Astrocyte of the hippocampus (primary cell): Measurements from ENCODE around the gene PTOV1.

Experiments used
- DNase-seq: peaks from one replicate; pipeline ENCODE4 v3.0.0; 2011; ENCODE audit warnings: low read depth, low spot score

PTOV1 gene

DNA sequence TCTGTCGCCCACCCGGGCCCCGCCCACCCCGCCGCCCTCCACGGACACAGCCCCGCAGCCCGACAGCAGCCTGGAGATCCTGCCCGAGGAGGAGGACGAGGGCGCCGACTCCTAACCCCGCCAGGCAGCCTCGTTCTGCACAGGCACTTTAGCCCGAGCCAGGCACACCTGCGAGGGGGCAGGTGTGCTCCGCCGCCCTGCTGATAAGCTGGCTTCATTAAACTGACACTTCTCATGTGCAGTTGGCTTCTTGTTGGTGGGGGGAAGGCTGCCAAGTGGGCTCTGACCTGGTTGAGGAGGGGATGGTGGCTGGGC is 37.5 kb downstream of the PTOV1 start:
- no peak for DNase-seq

DNA sequence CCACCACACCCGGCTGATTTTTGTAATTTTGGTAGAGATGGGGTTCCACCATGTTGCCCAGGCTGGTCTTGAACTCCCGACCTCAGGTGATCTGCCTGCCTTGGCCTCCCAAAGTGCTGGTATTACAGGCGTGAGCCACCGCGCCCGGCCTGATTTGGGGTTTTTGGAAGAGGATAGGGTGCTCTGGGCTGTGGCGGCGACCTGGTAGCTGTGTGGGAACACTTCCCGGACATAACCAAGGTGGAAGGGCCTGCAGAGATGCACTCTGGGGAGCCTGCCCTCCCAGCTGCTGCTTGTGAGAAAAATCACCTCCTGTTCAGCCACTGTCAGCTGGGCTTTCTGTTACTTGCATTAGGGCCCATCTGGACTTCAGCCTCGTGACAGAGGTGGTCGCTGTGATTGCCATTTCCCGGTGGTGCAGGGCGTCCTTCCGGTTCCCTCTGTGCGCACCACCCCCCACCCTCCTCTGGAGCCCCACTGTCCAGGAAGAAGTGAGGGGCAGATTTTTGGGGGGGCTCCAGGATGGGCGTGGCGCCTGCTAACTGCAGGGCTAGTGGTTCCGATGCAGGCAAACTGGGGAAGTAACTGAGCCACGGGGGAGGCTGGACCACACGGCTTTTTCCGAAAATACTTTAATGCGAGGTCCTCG is 38.2 kb downstream of the PTOV1 start:
- no peak for DNase-seq

DNA sequence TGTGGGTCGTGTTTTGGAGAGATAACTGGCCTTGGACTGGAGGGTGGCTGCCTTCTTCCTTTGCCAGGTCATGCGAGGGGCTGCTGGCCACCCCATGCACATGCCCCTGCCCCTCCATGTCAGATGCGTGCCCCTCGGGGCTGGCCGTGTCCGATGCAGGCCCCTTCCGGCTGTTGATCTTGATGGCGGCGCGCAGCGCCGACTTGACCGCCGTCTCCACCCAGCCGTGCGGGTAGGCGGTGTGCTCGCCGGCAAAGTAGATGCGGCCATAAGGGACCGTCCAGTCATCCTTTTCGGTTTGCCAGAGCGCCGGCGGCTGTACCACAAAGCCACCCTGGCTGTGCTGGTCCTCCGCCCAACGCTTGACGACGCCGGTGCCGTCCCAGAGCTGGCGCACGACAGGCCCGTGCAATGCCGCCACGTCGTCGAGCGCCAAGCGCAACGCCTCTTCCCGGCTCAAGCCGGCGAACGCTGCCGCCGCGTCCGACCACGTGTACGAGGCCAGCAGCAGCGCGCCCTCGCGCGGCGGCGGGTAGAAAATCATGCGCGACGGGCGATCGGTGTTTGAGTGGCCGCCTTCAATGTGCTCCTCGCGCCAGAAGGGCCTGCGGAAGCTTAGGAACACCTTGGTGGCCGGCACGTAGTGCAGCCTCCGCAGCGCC is 38.9 kb downstream of the PTOV1 start:
- DNase-seq, result peak; percentile 89

DNA sequence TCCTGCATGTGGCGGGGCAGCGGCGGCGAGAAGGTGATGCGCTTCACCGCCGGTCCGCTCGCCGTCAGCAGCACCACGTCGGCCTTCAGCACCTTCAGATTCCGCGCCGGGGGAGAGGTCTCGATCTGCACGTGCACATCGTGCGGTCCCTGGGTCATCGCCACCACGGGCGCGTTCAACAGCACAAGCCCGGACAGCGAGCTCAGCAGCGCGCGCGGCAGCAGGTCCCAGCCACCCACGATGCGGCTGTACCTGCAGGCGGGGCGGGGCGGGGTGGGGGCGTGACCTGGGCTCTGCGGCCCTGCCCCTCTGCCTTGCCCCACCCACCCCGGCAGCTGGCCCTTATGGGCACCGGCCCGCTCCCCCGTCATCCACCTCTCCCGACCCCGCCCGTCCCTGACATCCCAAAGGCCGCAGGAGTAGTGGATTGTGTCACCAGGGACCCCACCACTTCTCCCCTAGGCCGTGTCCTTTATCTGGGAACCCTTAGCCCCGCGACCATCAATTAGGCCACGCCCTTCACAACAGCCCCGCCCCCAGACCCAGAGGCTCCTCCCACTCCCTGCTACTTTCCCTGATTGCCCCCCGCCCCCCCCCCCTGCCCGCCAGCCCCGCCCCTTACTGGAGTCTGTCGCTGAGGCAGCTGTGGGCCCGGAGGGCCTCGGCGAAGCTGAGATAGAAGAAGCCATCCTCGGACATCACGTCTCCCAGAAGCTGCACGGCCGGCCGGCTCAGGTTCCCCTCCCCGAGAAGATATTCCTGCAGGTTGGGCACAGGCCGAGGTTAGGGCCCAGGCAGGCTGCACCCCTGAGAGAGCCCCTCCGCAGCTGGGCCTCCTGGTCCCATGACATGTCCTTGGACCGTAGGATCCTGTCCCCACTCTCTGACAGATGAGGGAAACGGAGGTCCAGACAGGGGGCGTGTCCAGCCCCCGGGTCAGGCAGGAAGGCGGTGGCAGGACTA is 39.7 kb downstream of the PTOV1 start:
- DNase-seq, result peak; percentile 33

DNA sequence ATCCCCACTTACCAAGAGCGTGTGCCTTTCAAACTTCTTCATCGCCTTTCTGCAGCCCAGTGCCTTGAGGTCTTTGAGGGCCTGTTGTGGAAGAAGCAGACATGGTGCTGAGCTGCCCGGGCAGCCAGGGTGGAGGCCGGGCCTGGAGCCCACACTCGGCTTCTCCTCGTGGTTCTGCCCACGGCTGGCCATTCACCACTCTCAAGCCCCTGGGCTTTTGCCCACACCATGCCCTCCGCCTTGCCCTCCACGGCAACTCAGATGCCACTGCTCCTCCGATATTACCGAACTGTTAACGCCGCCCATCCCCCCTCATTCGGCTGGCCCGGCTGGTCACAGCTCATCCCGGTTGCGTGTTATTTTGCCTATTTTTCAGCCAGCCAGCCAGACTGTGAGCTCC is 40.4 kb downstream of the PTOV1 start:
- DNase-seq, result no peak

DNA sequence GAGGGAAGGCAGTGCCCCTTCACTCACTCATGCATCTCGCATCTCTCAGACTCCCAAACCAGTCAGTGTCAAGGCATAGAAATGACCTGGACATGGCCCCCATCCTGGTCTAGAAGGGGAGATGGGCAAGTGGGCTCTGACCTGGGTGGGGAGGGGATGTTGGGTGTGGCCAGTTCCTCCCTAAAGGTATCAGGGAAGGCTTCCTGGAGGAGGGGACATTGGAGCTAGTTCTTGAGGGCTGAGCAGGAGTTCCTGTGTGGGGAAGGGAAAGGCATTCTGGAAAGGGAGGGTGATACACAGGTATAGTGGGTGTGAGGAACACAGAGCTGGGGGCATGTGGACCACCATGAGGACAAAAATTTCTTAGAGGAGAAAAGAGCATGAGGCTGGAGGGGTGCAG is 41.8 kb downstream of the PTOV1 start:
- no peak for DNase-seq

DNA sequence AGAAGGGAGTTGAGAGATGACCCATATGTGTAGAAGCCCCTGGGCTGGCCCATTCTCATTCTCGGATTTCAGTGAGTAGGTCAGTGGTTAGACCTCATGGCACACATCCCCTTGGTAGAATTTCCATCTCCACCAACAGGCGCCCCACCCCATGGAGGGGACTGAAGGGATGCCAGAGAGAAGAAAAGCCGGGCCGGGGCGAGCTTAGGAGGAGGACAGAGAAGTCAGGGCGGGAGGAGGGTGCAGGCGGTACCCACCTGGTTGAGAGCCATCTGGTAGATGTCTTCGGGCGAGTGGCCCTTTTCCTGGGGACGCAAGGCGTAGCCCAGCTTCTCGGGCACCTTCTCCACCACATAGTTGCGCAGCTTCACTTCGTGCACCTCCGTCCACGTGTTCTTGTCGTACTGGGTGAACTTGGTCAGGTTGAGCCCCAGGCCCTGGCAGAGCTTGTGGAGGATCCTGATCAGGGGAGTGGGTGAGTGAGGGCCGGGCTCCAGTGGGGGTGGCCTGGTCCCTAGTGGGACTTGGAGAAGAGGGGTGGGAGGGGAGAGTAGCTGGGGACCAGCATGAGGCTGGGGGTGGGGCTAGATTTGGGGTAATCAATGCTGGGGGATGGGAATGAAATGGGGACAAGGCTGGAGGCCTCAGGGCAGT is 43.2 kb downstream of the PTOV1 start:
- no peak for DNase-seq

DNA sequence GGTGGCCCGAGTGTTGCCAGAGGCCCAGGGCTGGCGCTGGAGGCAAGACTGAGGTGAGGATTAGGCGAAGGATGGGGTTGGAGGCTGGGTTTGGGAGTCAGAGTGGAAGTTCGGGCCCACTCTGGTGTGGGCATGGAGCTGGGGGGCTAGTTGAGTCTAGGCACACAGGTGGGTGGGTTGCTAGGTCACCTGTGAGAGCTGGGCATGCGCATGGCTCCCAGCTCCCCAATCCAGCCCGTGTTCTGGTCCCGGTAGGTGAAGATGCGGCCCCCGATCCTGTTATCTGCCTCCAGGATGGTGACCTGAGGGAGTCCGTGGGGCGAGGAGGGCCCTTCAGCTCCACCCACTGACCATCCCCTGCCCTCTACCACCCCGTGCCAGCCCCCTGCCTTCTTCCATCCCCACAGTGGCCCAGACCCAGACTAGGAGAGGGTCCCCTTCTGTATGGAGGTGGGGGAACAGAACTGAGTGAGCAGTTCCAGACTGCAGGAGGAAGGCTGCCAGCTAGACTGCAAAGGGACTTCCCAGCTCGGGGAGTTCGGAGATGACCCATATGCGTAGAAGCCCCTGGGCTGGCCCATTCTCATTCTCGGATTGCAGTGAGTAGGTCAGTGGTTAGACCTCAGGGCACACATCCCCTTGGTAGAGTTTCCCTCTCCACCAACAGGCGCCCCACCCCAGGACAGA is 44.1 kb downstream of the PTOV1 start:
- DNase-seq, result no peak

DNA sequence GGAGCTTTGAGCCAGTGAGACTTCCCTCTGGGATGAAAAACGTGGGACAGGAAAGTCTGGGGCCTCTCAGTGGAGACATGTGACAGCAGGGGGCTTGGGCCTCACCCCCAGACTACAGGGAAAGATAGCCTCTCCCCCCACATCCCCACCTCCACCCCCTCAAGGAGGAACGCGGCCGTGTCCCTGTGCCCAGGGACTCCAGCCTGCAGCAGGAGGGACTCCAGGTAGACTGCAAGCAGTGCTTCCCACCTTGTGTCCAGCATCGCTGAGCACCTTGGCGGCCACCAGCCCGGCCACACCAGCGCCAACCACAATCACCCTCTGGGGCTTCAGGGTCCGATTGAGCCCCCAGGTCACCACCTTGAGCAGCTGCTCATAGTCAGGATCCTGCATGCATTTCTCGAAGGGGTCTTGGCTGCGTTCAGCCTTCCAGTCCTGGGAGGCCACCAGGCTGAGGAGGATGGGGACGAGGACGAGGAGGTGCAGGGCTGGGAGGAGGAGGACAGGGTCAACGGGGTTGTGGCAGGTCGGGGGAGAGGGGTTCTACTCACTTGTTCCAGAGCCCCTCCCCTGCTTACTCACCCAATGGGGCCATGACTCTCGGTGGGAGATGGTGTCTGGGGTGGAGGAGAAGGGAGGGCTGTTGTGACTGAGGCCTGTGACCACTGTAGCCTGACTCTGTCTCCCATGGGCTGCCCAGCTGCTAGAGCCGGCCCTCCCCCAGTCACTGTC is 44.8 kb downstream of the PTOV1 start:
- DNase-seq, result no peak

DNA sequence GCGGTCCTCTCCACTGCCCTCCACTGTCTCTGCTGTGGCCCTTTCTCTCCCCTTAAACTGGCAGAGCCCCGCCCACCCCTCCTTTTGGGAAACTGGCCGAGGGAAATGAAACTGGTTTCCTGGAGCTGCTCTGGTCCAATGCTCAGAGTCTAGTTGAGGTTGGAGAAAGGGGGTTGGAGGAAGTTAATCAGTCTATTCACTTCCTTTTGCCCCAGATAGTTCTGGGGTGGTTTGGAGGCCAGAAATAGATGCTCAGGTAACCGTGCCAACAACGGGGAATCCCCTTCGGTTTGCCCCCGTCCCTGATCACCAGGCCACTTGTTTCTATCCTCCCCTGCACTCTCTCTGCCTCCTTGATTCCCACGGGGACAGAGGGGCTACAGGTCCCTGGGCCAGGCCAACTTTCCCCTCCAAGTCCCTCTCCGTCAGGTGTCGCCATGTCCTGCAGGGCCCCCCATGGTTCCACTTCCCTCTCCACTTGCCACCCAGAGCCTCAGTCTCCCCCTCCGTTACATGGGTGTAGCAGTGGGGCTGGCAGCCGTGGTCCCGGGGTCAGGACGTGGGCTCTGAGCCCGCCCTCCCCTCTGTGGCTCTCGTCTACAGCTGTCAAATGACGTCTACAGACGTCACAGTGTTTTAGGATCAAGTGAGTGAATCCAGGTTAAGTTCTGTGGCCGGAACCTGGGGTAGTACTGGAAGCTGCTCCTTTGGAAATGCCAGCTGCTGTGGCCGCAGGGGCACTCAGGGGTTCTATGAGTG is 46.1 kb downstream of the PTOV1 start, which contains the start of gene IL4I1:
Gene IL4I1, minus strand, starts transcription at position 25 of the 759 bp plus-strand sequence. CDS start 727 bp downstream, outside the sequence.
- DNase-seq, result peak; percentile 25

DNA sequence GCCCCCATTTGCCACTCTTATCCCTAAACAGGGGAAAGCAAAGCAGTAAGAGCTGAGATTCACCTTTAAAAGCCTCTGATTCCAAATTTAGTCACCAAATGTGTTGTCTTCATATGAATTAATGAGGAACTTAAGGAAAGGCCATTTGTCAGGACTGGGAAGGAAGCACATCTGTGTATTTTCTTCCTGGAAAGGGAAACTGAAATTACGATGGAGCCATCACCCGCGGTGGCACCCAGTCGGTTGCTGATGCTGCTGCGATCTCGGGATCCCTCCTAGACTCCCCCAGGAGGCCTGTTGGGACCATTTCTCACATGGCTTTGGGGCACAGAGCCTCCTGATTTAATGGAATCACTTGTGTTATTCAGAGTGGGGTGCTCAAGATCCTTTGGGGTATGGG is 53.2 kb downstream of the PTOV1 start:
- no peak for DNase-seq

DNA sequence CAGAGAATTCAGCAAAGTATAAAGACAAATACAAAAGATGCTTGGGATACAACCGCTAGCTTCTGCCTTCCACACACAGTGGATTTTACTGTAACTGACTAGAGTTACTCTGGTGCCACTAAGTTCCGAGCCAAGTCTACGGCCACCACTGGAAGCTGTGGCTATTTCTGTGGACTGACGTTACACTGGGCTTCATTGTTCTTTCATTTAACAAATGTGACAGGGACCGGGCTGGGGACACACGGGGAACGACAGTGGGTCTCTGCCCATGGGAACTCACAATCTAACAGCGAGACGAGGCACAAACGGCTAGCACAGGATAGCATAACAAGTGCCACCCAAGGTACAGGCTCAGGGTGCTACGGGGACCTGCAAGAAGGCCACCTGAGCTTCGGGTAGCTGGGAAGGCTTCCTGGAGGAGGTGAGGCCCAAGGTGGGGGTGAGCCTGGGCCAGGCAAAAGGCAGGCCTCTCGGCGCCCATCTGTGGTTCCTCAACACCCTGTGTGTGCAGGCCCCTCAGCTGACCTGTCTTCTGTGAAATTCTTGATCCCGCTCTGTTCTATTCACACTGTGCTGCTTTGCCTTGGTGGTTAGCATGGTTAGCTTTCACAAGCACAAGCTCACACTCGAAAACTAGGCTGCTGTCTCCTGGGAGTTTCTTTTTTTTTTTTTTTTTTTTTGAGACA is 56.1 kb downstream of the PTOV1 start:
- no peak for DNase-seq

DNA sequence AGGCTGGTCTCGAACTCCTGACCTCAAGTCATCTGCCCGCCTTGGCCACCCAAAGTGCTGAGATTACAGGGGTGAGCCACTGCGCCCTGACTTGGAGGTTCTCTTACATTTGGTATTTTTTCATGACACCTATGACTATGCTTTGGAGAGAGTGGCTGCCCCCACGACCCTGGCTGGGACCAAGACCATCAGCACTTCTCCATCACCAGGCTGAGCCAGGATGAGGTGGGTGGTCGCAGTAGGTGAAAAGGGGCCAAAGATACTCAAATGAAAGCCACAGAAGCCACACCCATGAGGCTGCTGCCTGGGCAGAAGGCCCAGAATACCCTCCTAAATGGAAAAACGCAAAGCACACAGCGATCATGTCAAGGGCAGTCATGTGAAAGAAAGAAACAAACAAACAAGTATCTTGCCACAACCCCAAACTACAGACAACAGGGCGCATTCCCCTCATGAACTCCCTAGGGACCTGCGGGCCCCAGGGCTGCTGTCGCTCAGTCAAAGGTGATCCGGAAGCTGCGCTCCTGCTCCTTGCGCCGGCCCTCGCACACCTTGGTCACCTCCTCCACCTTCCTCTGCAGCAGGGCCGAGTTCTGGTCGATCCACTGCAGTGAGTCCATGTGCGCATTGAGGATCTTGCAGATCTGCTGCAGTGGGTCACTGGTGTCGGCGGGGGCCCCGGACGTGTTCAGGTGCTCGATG is 56.9 kb downstream of the PTOV1 start:
- DNase-seq, result no peak

DNA sequence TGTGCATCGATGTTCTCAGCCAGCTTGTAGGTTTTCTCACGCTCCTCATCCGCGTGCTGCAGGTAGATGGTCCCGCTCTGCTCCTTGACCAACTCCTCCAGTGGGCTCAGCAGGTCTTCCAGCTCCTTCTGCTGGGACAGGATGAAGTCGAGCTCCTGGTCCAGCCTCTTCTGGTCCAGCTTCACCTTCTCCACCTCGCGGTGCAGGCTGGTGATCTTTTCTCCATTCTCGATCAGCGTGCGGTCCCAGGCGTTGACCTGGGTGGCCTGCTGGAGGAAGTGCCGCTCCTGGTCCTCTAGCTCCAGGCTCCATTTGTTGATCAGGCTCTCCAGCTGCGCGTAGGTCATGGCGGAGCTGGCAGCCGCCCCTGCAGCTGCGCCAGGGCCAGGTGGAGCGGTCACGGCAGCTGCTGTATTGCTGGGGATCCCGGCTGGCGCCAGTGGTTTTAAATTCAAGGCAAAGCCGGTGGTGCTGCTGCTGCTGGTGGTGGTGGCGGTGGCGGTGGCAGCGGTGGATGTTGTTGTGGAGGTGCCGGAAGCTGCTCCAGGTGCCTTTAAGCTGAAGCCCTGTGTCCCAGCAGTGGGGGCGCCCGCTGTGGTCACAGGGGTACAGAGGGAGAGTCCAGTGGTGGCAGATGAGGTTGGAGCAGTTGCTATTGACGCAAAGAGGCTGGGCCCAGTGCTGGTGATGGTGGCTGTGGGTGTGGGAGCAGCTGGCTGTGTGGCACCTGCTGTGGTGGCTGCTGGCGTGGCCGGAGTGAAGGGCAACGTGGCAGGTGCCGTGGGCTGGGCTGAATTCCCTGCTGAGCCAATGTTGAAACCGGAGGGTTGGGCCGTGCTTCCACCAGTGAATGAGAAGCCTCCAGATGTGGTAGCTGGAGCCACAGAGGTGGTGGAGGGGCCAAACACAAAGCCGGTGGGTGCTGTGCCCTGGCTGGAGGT is 57.8 kb downstream of the PTOV1 start:
- no peak for DNase-seq

DNA sequence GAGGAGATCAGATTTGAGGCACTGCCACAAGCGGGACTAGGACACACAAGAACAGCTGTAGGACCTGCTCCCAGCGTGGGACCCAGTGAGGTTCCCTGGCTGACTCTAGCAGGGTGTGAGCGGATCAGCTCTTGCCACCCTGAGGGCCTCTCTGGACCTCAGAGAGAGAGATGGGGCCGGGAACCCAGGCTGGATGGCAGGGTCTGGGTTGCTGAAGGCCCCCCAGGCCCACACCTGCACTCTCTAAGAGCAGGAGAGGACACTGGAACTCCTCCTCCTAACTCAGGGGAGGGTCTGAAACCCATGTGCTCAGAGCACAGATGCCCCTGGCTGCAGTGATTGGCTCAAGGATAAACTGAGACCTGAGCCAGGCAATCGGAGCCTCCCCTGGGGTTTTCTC is 59.2 kb downstream of the PTOV1 start:
- no peak for DNase-seq
